CD4-positive, alpha-beta T cell treated with Interleukin-17A for 4 hours (primary cell): ENCODE measurements around the gene LBX2.
"Not testable (repeated sequence)": the region's sequence is repeated elsewhere in the genome, so short reads cannot be mapped to it uniquely, and the experiment has no call there.

Experiments used
- DNase-seq: peaks from one replicate; pipeline ENCODE4 v3.0.0-alpha.2; 2020; ENCODE audit warnings: mixed read lengths

The LBX2 gene

GRCh38 chr2:74481961-74482800 lies 17.2 kb downstream of the LBX2 start:
- peak; percentile 60 for DNase-seq

- DNase-seq, result no peak
Measured at GRCh38 chr2:74481431-74481830, 18.0 kb downstream of the LBX2 start.

DNA sequence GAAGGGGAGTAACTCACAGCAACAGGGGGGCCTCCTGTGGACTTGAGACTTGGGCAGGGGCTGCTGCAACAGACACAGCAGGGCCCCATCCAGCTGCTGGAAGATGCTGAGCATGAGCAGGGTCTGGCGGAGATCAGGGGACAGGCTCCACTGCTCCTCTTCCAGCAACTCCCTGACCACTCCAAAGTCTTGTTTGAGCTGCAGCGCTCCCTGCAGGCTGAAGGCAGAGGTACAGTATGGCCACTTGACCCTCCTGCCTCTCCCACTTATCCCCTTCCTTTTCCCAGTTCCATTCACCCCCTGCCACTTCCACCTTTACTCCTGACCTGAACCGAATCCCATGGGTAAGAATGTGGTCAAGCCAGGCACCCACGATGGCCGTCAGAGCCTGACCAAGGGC lies 24.5 kb downstream of the LBX2 start:
- DNase-seq, result no peak

DNA sequence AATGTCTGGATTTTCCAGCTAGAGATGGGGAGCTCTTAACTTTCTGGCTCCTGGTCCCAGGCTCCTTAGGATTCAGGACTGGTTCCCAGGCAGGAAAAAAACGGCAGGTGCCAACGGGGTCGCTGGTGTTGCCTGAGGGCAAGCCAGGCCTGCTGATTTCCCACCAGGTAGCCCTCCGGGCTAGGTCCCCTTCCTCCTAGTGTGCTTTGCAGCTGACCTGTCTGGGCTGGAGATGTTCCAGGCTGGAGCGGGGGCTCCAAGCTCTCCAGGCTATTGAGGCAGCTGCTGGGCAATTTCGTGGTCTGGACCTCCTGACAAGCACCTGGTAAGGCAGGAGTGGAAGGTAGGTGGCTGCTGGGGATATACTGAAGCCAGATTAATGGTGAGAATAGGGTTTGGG lies 24.9 kb downstream of the LBX2 start:
- DNase-seq, result no peak

DNA sequence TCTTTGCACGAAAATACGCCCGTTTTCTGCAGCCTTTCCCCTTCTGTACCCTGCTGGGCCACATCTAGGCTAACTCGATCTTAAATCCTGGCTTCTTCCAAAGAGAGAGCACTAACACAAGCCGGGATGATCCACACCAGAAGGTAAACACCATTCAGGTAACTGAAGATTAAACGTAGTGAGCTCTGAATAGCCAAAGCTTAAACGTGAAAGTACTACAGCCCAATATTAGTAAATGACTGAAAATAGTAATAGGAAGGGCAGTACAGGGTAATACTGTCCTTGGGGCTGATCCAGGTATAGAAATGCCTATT lies 26.5 kb downstream of the LBX2 start:
- no peak for DNase-seq

GRCh38 chr2:74472086-74472944 lies 27.1 kb downstream of the LBX2 start, which contains the start of gene MRPL53:
MRPL53 (minus strand) TSS chr2:74472680; CDS start chr2:74472660, 20 bp downstream.
- DNase-seq, result peak; percentile 97

- no peak for DNase-seq
Measured at GRCh38 chr2:74471332-74472065, 27.9 kb downstream of the LBX2 start.

DNA sequence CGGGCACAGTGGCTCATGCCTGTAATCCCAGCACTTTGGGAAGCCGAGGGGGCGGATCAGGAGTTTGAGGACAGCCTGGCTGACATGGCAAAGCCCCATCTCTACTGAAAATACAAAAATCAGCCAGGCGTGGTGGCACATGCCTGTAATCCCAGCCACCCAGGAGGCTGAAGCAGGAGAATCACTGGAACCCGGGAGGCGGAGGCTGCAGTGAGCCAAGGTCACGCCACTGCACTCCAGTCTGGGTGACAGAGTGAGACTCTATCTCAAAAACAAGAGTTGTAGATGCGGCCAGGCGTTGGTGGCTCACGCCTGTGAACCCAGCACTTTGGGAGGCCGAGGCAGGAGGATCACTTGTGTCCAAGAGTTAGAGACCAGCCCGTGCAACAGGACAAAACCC lies 28.7 kb downstream of the LBX2 start:
- DNase-seq, result not testable (repeated sequence)

- DNase-seq, result no peak
Measured at GRCh38 chr2:74464406-74464805, 35.0 kb downstream of the LBX2 start.

- DNase-seq, result no peak
Measured at GRCh38 chr2:74462786-74463105, 36.7 kb downstream of the LBX2 start.

GRCh38 chr2:74462054-74462785 lies 37.2 kb downstream of the LBX2 start:
- no peak for DNase-seq

- DNase-seq, result no peak
Measured at GRCh38 chr2:74461187-74462053, 38.0 kb downstream of the LBX2 start.

DNA sequence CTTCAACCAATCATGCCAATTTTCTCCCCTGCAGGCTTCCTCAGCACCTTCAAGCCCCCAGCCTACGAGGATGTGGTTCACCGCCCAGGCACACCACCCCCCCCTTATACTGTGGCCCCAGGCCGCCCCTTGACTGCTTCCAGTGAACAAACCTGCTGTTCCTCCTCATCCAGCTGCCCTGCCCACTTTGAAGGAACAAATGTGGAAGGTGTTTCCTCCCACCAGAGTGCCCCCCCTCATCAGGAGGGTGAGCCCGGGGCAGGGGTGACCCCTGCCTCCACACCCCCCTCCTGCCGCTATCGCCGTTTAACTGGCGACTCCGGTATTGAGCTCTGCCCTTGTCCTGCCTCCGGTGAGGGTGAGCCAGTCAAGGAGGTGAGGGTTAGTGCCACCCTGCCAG lies 39.2 kb downstream of the LBX2 start:
- DNase-seq, result not testable (repeated sequence)

- DNase-seq, result not testable (repeated sequence)
Measured at GRCh38 chr2:74459503-74460118, 39.8 kb downstream of the LBX2 start.

GRCh38 chr2:74458938-74459363 lies 40.5 kb downstream of the LBX2 start:
- DNase-seq, result no peak

DNA sequence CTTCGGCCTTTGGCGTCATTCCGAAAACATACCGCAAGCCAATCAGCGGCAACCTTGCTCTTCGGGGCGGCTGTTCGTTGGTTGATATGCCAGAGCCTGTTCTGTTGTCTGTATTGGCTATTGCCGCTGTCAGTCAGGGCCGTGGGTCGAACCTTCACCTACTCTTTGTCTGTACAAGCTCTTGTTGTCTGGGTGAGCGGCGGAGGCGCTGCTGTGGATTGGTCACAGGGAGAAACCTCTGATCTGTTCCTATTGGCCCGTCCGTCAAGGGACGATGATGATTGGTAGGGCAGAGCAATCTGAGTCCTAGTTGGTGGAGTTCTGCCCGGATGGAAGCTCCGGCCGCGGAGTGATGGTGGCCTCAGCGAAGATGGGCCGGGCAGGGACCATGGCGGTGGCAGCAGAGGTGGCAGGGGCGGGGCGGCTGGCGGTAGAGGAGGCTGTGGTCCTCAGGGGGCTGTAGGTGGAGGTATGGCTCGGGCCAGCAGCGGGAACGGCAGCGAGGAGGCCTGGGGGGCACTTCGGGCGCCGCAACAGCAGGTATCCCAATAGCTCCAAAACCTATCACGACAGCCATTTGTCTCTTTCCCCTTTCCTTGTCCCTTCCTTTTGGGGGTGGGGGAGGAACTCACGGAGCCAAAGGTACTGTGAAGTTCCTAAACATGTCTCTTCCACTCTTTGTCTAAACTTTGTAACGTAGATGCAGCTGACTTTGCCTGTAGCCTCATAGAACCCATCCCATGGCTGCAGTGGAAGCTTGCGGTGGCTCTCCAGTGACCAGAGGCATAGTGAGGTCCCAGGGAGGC lies 41.1 kb downstream of the LBX2 start, which contains the start of gene WBP1:
WBP1 (plus strand) TSS at position 307 of the 806 bp plus-strand sequence; CDS start at position 472, 165 bp downstream.
- DNase-seq, result peak; percentile 98

- peak; percentile 89 for DNase-seq
Measured at GRCh38 chr2:74457549-74458131, 41.8 kb downstream of the LBX2 start.

- DNase-seq, result no peak
Measured at GRCh38 chr2:74457129-74457548, 42.3 kb downstream of the LBX2 start.

DNA sequence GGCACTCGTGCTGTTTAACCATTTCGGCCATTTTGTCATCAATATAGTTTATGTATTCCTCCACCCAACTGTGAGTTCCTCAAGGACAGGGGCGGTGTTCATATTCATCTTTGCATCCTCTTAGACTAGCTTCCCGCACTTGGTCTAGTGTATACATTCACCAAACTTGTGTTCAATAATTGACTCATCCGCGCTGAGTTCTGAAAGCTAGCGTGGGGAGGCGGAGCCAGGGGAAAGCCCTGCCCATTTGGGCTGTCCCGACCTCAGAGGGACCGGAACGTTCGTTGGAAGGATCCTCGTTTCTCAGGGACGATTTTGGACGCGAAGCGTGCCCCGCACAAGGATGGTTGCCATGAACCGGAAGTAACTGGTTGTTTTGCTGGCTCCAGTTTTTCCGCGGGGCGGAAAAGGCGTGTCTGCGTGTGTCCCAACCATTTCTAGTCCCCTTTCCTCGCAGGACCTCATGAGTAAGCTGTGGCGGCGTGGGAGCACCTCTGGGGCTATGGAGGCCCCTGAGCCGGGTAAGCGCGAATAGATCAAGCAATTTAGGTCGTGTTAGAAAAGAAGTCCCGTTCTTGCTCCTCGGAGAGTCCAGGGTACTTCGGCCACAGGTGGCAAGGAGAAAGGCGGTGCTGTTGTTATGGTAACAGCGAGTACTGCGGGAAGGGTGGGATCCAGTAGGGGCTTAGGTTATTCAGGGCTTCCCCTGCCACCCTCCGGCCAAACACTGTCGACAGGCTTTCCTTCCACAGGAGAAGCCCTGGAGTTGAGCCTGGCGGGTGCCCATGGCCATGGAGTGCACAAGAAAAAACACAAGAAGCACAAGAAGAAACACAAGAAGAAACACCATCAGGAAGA lies 44.5 kb downstream of the LBX2 start, which contains the start of gene INO80B:
INO80B (plus strand) TSS at position 434 of the 858 bp plus-strand sequence; CDS start at position 464, 30 bp downstream.
- peak; percentile 98 for DNase-seq
